GM12872 (cell line): ENCODE results near the gene WDTC1.

Experiments
- CTCF ChIP-seq: IDR thresholded peaks from 3 replicates; pipeline ENCODE4 v1.5.1; 2011; ENCODE audit warnings: low read depth, mild to moderate bottlenecking, low read length, moderate library complexity; ENCODE audit not compliant: insufficient read depth

WDTC1 gene

GRCh38 chr1:27336756-27337155 is 102.3 kb downstream of the WDTC1 start:
- TF ChIP-seq CTCF, result no peak

- no peak for TF ChIP-seq CTCF
Measured at GRCh38 chr1:27338751-27339150, 104.3 kb downstream of the WDTC1 start.

GRCh38 chr1:27339213-27339612 is 104.8 kb downstream of the WDTC1 start:
- no peak for TF ChIP-seq CTCF

GRCh38 chr1:27341525-27342252 is 107.3 kb downstream of the WDTC1 start, which contains the start of gene SYTL1:
Gene SYTL1, plus strand, starts transcription at chr1:27342022. Its CDS starts 3,313 bp downstream, at chr1:27345335.
- no peak for TF ChIP-seq CTCF

GRCh38 chr1:27342391-27342777 is 108.0 kb downstream of the WDTC1 start:
- no peak for TF ChIP-seq CTCF

- TF ChIP-seq CTCF, result no peak
Measured at GRCh38 chr1:27342778-27343638, 108.6 kb downstream of the WDTC1 start.

GRCh38 chr1:27343639-27344025 is 109.2 kb downstream of the WDTC1 start:
- TF ChIP-seq CTCF, result no peak
